Measurements from ENCODE around the gene DIP2B.

DNA sequence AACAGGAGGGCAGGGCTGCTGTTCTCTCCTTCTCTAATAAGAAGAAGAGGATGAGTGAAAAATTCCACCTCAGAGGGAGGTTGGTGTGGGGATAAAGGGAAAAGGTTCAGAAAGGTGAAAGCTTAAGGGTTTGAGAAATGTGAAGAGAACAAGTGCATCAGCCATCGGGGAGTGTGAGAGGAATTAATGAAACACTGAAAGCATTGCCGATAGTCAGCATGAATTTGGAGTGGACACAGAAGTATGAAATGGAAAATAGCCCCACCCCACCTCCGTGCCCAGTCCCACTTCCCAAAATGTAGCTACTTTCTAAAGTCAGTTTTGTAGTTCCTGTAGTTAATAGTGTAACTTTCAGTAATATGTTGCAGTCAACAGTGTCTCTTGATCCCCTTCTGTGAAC lies 33.4 kb downstream of the DIP2B start:
- TF ChIP-seq CTCF (IDR thresholded peaks at IDR 0.05) (no peak), POLR2A (IDR thresholded peaks at IDR 0.05) (no peak)
